Psoas muscle (tissue), 8 donors: Measurements from ENCODE around the gene RPLP2. TPM values are rescaled to one million over a fixed set of nuclear protein-coding genes. Genes with fewer than 3 reads are reported as not detected.

Experiments
- ATAC-seq, 4 donors: fragments of 200-7000 bp; cut with Tn5 transposase; one replicate each; pipeline ENCODE4 v1.9.1; 2020; ENCODE audit warnings: moderate library complexity in 3 of 4, mild to moderate bottlenecking in 2 of 4
- DNase-seq, 2 donors: peaks; one replicate each; pipeline ENCODE4 v3.0.0-alpha.2; 2020
- H3K27ac ChIP-seq: fragments of 200-600 bp; one replicate; pipeline ENCODE4 v1.8.0; 2022
- H3K27me3 ChIP-seq, 3 donors: fragments of 200-600 bp in 1 of 3; one replicate each; pipeline versions ENCODE4 v1.6.1 to v1.8.0; 2013 to 2022; ENCODE audit warnings: low read length in 2 of 3, mild to moderate bottlenecking in 2 of 3, moderate library complexity in 1 of 3; ENCODE audit not compliant: insufficient read depth in 3 of 3
- H3K36me3 ChIP-seq, 2 donors: fragments of 200-600 bp in 1 of 2; one replicate each; pipeline versions ENCODE4 v1.6.1 to v1.8.0; 2013 to 2022; ENCODE audit warnings: low read depth in 1 of 2, mild to moderate bottlenecking in 1 of 2, moderate library complexity in 1 of 2; ENCODE audit not compliant: insufficient read depth in 1 of 2
- H3K4me1 ChIP-seq: fragments of 200-600 bp; one replicate; pipeline ENCODE4 v1.8.0; 2022
- H3K4me3 ChIP-seq: fragments of 200-600 bp; one replicate; pipeline ENCODE4 v1.8.0; 2022; ENCODE audit warnings: mild to moderate bottlenecking
- H3K9me3 ChIP-seq: fragments of 200-600 bp; one replicate; pipeline ENCODE4 v1.8.0; 2022
- WGBS, 3 donors: extraction: QIAGEN DNeasy Blood & Tissue Kit; methylation state at CpG; one replicate each; pipeline versions ENCODE4 v1.1.6 to v1.1.7; 2013; 5-methylcytosine and 5-hydroxymethylcytosine counted together
- intact Hi-C, 2 donors: fragments of 100-400 bp; cut with DNase I; formaldehyde crosslinking; loops; one replicate each; pipeline versions ENCODE4 v1.11.0 to v1.14.2; 2022
- polyA plus RNA-seq, 3 donors: library from polyadenylated mRNA; stranded (reverse); fragments of 200-250 nt; gene quantifications; one replicate each; pipeline ENCODE4 v1.2.3, GENCODE V29; 2013
- total RNA-seq, 4 donors: library from RNA; stranded (reverse); fragmentation: NEBNext Ultra II Directional in 2 of 4; extraction: Animal tissue kit (Norgen Biotek cat#: 25700) in 2 of 4; gene quantifications; one replicate each; pipeline versions ENCODE4 v1.2.1 to v1.2.4, GENCODE V29; 2021 to 2023
- TF ChIP-seq, protein P1 (sequence below): fragments of 200-600 bp; IDR thresholded peaks from one replicate; pipeline ENCODE4 v1.8.0; 2022; ENCODE audit warnings: antibody characterized with exemption
- donor health status: healthy with polysubstance abuse.
- donor health status: DM: no; HTN: no; CAD: no; lungs with moderate emphysema.
- donor health status: Bipolar disorder and iron deficiency.
- donor health status: healthy.
- donor health status: DM: yes; HTN: yes; CAD: no.
- donor health status: DM: no; HTN: no; CAD: no.
- donor health status: DM: no; HTN: no; CAD: no.
- donor health status: DM: yes; HTN: yes; CAD: no.

RPLP2 gene
- total and polyA plus RNA-seq, 7 donors = 779 to 1,781 (median 1,246) TPM

DNA sequence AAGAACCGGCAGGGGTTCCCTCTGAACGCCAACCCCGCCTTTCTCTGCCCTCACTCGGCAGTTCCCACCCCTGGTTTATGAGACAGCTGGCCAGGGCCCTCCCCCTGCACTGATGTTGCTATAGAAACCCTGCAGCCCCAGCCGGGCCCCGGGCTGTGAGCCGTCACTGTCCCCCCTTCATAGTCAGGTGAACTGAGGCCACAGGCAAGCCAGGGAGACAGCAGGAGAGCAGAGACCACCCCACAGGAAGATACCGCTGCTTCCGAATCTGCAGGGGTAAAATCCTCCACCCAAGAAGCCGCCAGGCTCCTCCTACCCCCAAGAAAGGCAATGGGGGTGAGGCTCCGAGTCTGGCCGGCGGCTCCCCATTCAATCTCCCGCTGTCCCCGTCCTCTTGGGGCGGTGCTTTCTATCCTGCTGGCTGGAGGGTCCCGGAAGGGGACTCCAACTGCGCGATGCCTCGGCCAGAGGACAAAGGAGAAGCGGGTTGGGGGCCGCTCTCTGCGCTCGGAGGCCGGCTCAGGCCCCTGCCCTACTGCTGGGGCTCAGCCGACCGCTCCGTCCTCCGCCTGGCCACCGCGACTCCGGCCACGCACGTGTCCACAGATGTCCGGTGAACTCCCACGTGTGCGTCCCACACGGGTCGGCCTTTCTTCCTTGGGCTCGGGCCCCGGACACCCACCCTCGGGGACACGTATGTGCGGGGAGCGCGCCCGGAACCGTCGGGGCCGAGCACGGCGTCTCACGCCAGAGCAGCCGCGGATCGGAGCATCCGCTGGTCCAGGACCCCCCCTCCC is 12.3 kb upstream of the RPLP2 start:
- H3K4me3 ChIP-seq = peak overlapping the region; percentile 74
- intact Hi-C loops = no loop called here
- 2 to 3% (median 2%) methylated on average over 49 to 57 of the region's 57 CpGs for WGBS, 3 donors
- H3K27me3 ChIP-seq = peaks cover 0 to 15% (median 8%) of the 10 kb centered on the region in 3 donors
- no peaks in the 10 kb centered on the region for H3K9me3 ChIP-seq
- DNase-seq (peak; percentile 73 to 80), ATAC-seq (peak; percentile 29 to 40 (median 34))
- H3K36me3 ChIP-seq = peaks cover 0 to 35% of the 10 kb centered on the region in 2 donors
- peak overlapping the region; percentile 25 for H3K27ac ChIP-seq
- TF ChIP-seq, protein P1, sequence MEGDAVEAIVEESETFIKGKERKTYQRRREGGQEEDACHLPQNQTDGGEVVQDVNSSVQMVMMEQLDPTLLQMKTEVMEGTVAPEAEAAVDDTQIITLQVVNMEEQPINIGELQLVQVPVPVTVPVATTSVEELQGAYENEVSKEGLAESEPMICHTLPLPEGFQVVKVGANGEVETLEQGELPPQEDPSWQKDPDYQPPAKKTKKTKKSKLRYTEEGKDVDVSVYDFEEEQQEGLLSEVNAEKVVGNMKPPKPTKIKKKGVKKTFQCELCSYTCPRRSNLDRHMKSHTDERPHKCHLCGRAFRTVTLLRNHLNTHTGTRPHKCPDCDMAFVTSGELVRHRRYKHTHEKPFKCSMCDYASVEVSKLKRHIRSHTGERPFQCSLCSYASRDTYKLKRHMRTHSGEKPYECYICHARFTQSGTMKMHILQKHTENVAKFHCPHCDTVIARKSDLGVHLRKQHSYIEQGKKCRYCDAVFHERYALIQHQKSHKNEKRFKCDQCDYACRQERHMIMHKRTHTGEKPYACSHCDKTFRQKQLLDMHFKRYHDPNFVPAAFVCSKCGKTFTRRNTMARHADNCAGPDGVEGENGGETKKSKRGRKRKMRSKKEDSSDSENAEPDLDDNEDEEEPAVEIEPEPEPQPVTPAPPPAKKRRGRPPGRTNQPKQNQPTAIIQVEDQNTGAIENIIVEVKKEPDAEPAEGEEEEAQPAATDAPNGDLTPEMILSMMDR = no peak
- H3K4me1 ChIP-seq = peaks cover 21% of the 10 kb centered on the region

DNA sequence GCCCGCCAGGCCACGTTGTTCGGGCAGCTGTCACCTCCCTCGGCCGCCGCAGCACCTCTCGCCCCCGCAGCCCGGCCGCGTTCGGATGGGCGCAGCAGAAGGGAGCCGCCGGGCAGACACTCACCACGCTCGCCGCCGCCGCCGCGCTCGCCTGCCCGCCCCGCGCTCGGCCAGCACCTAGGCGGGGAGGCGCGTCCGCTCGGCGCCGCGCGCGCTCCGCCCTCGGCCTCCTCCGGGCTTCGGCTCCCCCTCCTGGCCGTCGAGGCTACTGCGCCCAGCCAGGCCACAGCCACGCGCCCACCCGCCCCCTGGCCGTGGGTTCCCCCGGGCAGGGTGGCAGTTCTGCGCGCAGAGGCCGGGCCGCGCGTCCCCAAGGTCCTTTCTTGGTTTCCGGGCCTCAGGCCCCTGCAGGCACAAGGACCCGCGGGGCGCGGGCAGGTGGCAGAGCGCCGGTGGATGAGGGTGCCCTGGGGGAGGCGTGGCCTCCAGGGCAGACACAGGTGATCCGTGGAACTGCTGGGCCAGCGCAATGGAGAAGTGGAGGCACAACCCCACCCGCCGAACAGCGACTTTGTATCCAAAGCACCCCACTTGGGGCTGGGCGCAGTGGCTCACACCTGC is 11.6 kb upstream of the RPLP2 start, which contains the start of gene SLC25A22:
Gene SLC25A22, minus strand, starts transcription at position 189 of the 621 bp plus-strand sequence. CDS start 3,275 bp downstream, outside the sequence.
- ATAC-seq = peak; percentile 71 to 84 (median 83)
- H3K4me3 ChIP-seq = peak within 1 kb of the TSS; percentile 74
- 6 to 8% (median 8%) methylated on average over 42 to 69 of the region's 69 CpGs for WGBS, 3 donors
- TF ChIP-seq, protein P1 = peak; percentile 86
- intact Hi-C loops = no loop called here
- peaks cover 0 to 11% (median 8%) of the 10 kb centered on the region in 3 donors for H3K27me3 ChIP-seq
- peaks cover 21% of the 10 kb centered on the region for H3K4me1 ChIP-seq
- DNase-seq = peak; percentile 83 to 89
- peaks cover 0 to 42% of the 10 kb centered on the region in 2 donors for H3K36me3 ChIP-seq
- H3K27ac ChIP-seq = peak within 1 kb of the TSS; percentile 25
- no peaks in the 10 kb centered on the region for H3K9me3 ChIP-seq

DNA sequence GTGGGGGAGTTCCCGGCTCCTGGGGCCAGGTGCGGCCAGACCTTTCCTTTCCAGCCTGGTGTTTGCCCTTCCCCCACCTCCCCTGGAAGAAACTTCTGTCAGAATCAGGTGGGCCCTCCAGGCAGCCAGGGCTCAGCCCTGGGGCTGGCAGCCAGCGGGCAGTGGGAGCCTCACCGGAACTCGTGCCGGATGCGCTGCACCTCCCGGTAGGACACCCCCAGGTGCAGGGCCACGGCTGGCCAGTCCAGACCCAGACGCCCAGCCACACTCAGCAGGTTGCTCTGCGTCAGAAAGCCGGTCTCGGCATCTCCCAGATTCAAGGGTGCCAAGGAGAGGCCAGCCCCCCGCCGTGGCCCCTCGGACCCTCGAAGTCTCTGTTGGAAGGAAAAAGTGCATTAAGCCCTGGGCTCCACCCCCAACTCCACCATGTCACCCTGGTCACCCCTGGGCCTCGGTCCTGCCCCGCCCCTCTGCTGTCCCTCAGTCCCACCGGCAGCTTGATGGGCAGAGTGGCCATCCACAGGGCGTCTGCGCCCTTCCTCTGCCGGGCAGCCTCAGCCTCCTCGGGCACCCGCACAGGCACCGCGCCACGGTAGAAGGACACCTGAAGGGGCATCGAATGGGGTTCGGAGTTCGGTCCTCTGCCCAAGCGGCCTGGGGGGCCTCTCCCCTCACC is 10.0 kb upstream of the RPLP2 start:
- peak in 1 of 2 donors; percentile 54 for DNase-seq
- intact Hi-C loops = no loop called here
- peaks cover 33% of the 10 kb centered on the region for H3K4me1 ChIP-seq

DNA sequence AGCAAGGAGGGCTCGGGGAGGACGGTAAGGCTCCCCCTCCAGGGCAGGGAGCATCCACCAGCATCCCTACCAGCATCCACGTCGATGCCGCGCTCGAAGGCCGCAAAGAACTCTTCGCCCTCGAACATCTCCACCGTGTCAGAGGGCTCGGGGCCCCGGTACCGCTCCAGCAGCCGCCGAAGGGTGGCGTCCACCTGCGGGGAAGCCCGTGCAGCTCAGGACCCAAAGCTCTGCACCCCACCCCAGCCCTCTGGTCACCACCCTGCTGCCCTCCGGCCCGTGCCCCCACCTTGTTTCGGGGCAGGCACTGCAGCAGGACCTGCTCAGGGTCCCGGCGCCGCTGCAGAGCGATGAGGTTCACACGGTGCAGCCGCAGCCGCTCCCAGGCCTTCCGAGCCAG is 9.3 kb upstream of the RPLP2 start:
- TF ChIP-seq, protein P1 = no peak

More for the DNA sequence above, 10.0 kb upstream of the RPLP2 start:
- Histone ChIP-seq H3K27ac (no peak overlapping the region), H3K36me3 (peaks cover 0 to 44% of the 10 kb centered on the region in 2 donors), H3K4me3 (no peak overlapping the region), H3K27me3 (peaks cover 0 to 4% (median 0%) of the 10 kb centered on the region in 3 donors), H3K9me3 (no peaks in the 10 kb centered on the region)
- ATAC-seq = no peak
- 93 to 96% (median 94%) methylated on average over 28 to 32 of the region's 32 CpGs for WGBS, 3 donors
- TF ChIP-seq, protein P1 = no peak

More for the DNA sequence above, 9.3 kb upstream of the RPLP2 start:
- no peaks in the 10 kb centered on the region for H3K9me3 ChIP-seq
- H3K4me1 ChIP-seq = peaks cover 36% of the 10 kb centered on the region
- no peak overlapping the region for H3K4me3 ChIP-seq
- DNase-seq = peak in 1 of 2 donors; percentile 53
- H3K27me3 ChIP-seq = peaks cover 0 to 1% (median 0%) of the 10 kb centered on the region in 3 donors
- no peak for ATAC-seq
- no peak overlapping the region for H3K27ac ChIP-seq
- 93 to 95% (median 94%) methylated on average over 24 to 30 of the region's 30 CpGs for WGBS, 3 donors
- H3K36me3 ChIP-seq = peaks cover 0 to 44% of the 10 kb centered on the region in 2 donors
- intact Hi-C loops = no loop called here
